ENCODE data around the gene PSMG1.

PSMG1 gene

GRCh38 chr21:39184050-39184980 lies 1.1 kb upstream of the PSMG1 start:
- peak overlapping the region; percentile 79 for H3K9ac ChIP-seq (ENCODE audit: low read length)
- H3K36me3 ChIP-seq (ENCODE audit: control insufficient read depth, insufficient read depth, low read length), result no peaks in the 10 kb centered on the region
- H3K27me3 ChIP-seq (ENCODE audit: control insufficient read depth, insufficient read depth, low read length), result no peaks in the 10 kb centered on the region
- H3K4me3 ChIP-seq (ENCODE audit: low read length), result peak overlapping the region; percentile 64
- no peaks in the 10 kb centered on the region for H3K9me3 ChIP-seq (ENCODE audit: control insufficient read depth, low read length)
- H3K4me1 ChIP-seq (ENCODE audit: control insufficient read depth, insufficient read depth, low read length), result peaks cover 4% of the 10 kb centered on the region

- Histone ChIP-seq H3K36me3 (ENCODE audit: control insufficient read depth, insufficient read depth, low read length) (no peaks in the 10 kb centered on the region), H3K4me3 (ENCODE audit: low read length) (peak overlapping the region; percentile 64), H3K9me3 (ENCODE audit: control insufficient read depth, low read length) (no peaks in the 10 kb centered on the region), H3K27me3 (ENCODE audit: control insufficient read depth, insufficient read depth, low read length) (no peaks in the 10 kb centered on the region), H3K9ac (ENCODE audit: low read length) (peak overlapping the region; percentile 79), H3K4me1 (ENCODE audit: control insufficient read depth, insufficient read depth, low read length) (peaks cover 4% of the 10 kb centered on the region)
Observed at GRCh38 chr21:39182484-39183271, 573 bp downstream of the PSMG1 start.

DNA sequence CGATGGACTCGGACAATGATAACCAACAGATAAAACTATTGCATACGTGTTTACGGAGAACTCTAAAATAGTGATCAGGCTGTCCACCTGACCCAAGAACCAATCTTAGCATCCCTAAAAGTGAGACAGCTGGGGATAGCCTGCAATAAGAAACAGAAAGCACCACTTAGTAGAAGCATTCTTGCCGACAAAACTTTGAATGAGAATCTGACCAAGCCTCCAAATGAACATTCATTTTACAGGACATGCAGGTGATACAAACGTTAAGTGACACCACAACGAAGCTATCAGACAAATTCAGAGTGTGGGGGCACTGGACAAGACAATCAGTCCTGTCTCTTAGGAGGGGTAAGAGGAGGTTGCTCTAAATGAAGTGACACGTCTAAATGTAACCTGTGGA lies 1.2 kb downstream of the PSMG1 start:
- Histone ChIP-seq H3K36me3 (ENCODE audit: control insufficient read depth, insufficient read depth, low read length) (no peaks in the 10 kb centered on the region), H3K9me3 (ENCODE audit: control insufficient read depth, low read length) (no peaks in the 10 kb centered on the region), H3K9ac (ENCODE audit: low read length) (peak overlapping the region; percentile 79), H3K4me1 (ENCODE audit: control insufficient read depth, insufficient read depth, low read length) (peaks cover 4% of the 10 kb centered on the region), H3K4me3 (ENCODE audit: low read length) (peak overlapping the region; percentile 64), H3K27me3 (ENCODE audit: control insufficient read depth, insufficient read depth, low read length) (no peaks in the 10 kb centered on the region)

DNA sequence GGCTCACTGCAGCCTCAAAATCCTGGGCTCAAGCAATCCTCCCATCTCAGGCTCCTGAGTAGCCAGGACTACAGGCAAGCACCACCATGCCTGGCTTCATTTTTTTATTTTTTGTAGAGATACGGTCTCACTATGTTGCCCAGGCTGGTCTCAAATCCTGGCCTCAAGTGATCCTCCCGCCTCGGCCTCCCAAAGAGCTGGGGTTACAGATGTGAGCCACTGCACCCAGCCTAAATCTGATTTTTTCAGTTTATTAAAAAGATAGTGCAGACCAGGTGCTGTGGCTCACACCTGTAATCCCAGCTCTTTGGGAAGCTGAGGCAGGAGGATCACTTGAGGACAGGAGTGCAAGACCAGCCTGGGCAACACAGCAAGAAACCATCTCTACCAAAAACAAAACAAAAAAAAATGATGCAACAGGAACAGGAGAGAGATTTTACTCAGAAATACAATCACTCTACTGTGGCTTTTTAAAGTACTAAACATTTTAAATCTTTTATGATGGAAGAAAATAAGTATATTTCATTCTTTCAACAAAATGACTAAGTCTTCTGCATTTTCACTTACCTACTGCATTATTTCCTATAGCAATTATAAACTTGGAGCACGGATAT lies 1.9 kb downstream of the PSMG1 start:
- peaks cover 4% of the 10 kb centered on the region for H3K4me1 ChIP-seq (ENCODE audit: control insufficient read depth, insufficient read depth, low read length)
- no peaks in the 10 kb centered on the region for H3K9me3 ChIP-seq (ENCODE audit: control insufficient read depth, low read length)
- no peaks in the 10 kb centered on the region for H3K27me3 ChIP-seq (ENCODE audit: control insufficient read depth, insufficient read depth, low read length)
- no peaks in the 10 kb centered on the region for H3K36me3 ChIP-seq (ENCODE audit: control insufficient read depth, insufficient read depth, low read length)
- H3K9ac ChIP-seq (ENCODE audit: low read length), result no peak overlapping the region
- H3K4me3 ChIP-seq (ENCODE audit: low read length), result no peak overlapping the region

DNA sequence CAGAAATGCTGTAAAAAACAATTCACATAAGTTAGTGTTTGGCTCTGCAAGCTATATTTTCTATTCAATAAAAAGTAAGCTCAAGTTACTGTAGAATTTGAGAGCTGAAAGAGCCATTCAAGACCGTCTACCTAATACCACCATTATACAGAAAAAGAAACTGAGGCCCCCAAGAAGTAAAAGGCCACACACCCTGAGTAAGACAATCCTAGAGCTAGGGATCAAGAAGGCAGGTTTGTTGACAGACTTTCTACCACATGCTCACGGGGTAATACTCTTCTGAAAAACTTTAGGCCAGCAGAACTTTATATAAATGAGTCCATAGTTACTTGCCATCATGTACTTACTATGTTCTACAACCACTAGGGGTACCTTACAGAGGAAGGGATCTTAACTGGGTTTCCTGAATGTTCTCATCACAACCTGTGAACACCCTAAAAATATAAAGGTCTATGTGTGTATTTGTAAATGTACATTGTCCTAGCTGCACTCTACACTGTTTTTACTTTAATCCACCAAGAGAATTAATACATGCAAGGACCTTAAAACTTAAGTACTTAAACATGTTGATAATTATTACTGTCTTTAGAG lies 2.7 kb downstream of the PSMG1 start:
- no peak overlapping the region for H3K9ac ChIP-seq (ENCODE audit: low read length)
- no peak overlapping the region for H3K4me3 ChIP-seq (ENCODE audit: low read length)
- no peaks in the 10 kb centered on the region for H3K9me3 ChIP-seq (ENCODE audit: control insufficient read depth, low read length)
- no peaks in the 10 kb centered on the region for H3K27me3 ChIP-seq (ENCODE audit: control insufficient read depth, insufficient read depth, low read length)
- H3K36me3 ChIP-seq (ENCODE audit: control insufficient read depth, insufficient read depth, low read length), result no peaks in the 10 kb centered on the region
- peaks cover 4% of the 10 kb centered on the region for H3K4me1 ChIP-seq (ENCODE audit: control insufficient read depth, insufficient read depth, low read length)

DNA sequence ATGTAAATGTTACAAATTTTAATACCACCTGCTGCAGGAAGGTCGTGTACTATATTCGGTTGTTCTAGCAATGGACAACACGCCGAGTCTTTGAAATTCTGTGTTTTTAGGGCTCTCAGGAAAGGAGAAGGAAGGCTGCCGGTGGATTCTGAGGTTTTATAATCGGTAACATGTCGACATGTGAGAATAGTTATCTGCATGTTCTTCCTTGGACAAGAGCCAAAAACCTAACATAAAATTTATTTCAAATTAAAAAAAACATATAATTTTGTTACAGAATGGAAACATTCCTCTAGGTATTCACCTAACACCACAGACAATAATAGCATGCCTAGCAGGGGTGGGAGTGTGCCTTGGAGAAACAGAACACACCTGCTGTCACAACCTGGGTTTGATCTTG lies 4.8 kb downstream of the PSMG1 start:
- H3K9ac ChIP-seq (ENCODE audit: low read length), result no peak overlapping the region
- H3K36me3 ChIP-seq (ENCODE audit: control insufficient read depth, insufficient read depth, low read length), result no peaks in the 10 kb centered on the region
- H3K4me3 ChIP-seq (ENCODE audit: low read length), result no peak overlapping the region
- no peaks in the 10 kb centered on the region for H3K27me3 ChIP-seq (ENCODE audit: control insufficient read depth, insufficient read depth, low read length)
- peaks cover 4% of the 10 kb centered on the region for H3K4me1 ChIP-seq (ENCODE audit: control insufficient read depth, insufficient read depth, low read length)
- no peaks in the 10 kb centered on the region for H3K9me3 ChIP-seq (ENCODE audit: control insufficient read depth, low read length)

- Histone ChIP-seq H3K4me1 (ENCODE audit: control insufficient read depth, insufficient read depth, low read length) (no peaks in the 10 kb centered on the region), H3K4me3 (ENCODE audit: low read length) (no peak overlapping the region), H3K36me3 (ENCODE audit: control insufficient read depth, insufficient read depth, low read length) (no peaks in the 10 kb centered on the region), H3K27me3 (ENCODE audit: control insufficient read depth, insufficient read depth, low read length) (no peaks in the 10 kb centered on the region), H3K9ac (ENCODE audit: low read length) (no peak overlapping the region), H3K9me3 (ENCODE audit: control insufficient read depth, low read length) (no peaks in the 10 kb centered on the region)
Observed at GRCh38 chr21:39176271-39176709, 7.0 kb downstream of the PSMG1 start.

DNA sequence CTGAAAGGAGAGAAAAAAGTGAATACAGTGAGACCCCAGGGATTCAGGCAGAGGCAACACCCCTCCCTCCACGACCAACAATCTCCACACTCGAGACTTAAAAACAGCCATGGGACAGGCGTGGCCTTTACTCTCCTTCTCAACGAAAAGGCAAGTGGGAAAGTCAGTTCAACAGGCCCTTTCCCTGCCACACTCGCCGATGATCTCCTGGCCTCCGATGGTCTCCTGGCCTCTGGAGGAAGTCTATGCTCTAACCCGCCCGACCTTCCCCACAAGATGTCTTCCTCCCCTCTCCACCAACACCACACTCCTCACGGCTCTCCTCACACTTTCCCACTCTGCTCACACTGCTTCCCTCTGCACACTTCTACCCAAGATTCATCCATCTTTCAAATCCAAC lies 7.6 kb downstream of the PSMG1 start:
- no peaks in the 10 kb centered on the region for H3K4me1 ChIP-seq (ENCODE audit: control insufficient read depth, insufficient read depth, low read length)
- H3K4me3 ChIP-seq (ENCODE audit: low read length), result no peak overlapping the region
- H3K9me3 ChIP-seq (ENCODE audit: control insufficient read depth, low read length), result no peaks in the 10 kb centered on the region
- H3K9ac ChIP-seq (ENCODE audit: low read length), result no peak overlapping the region
- no peaks in the 10 kb centered on the region for H3K27me3 ChIP-seq (ENCODE audit: control insufficient read depth, insufficient read depth, low read length)
- no peaks in the 10 kb centered on the region for H3K36me3 ChIP-seq (ENCODE audit: control insufficient read depth, insufficient read depth, low read length)

GRCh38 chr21:39175154-39175553 lies 8.1 kb downstream of the PSMG1 start:
- no peaks in the 10 kb centered on the region for H3K9me3 ChIP-seq (ENCODE audit: control insufficient read depth, low read length)

DNA sequence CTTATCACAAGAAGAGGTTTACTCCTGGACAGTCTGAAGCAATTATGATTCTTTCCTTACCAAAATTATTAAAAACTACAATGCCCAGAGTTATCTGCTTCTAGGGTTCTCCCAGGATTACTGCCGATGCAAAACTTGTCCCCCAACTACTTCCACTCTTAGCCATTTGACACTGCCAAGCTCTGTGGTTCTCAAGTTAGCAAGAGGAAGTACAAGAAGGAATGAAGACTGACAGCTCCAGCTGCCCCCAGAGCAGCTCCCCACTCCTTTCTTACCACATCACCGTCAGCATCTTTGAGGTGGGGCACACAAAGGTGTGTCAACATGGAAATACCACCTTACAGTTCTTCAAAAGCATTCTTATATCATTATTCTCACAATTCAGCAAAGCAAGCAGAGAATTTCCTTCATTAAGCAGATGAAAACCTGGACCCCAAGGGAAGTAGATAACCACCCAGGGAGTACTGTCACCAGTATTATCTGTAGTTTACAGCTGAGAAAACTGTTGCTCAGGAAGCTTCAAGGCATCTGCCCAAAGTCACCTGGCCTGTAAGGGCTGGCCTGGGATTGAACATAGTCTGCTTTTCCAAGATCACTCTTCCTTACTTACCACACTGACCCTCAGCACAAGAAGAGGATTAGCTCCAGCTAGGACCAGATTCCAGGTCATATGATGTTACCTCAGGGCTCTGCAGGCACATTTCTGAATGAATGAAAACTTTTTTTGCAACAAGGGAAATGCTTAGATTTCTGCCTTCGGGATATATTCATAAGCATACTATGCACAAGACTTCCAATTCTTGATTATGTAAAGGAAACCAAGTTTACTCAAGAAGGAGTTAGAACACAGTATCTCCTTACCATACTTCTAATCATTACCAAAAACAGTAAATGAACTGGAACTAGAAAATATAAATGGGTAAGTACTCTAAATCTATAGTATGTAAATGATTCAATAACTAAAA lies 9.3 kb downstream of the PSMG1 start:
- H3K36me3 ChIP-seq (ENCODE audit: control insufficient read depth, insufficient read depth, low read length), result no peaks in the 10 kb centered on the region
- H3K27me3 ChIP-seq (ENCODE audit: control insufficient read depth, insufficient read depth, low read length), result no peaks in the 10 kb centered on the region

More at GRCh38 chr21:39175154-39175553, 8.1 kb downstream of the PSMG1 start:
- Histone ChIP-seq H3K27me3 (ENCODE audit: control insufficient read depth, insufficient read depth, low read length) (no peaks in the 10 kb centered on the region), H3K4me1 (ENCODE audit: control insufficient read depth, insufficient read depth, low read length) (no peaks in the 10 kb centered on the region), H3K9ac (ENCODE audit: low read length) (no peak overlapping the region), H3K4me3 (ENCODE audit: low read length) (no peak overlapping the region), H3K36me3 (ENCODE audit: control insufficient read depth, insufficient read depth, low read length) (no peaks in the 10 kb centered on the region)

GRCh38 chr21:39169906-39170305 lies 13.3 kb downstream of the PSMG1 start:
- Histone ChIP-seq H3K36me3 (ENCODE audit: control insufficient read depth, insufficient read depth, low read length) (no peaks in the 10 kb centered on the region), H3K4me3 (ENCODE audit: low read length) (no peak overlapping the region), H3K9ac (ENCODE audit: low read length) (no peak overlapping the region), H3K9me3 (ENCODE audit: control insufficient read depth, low read length) (no peaks in the 10 kb centered on the region), H3K4me1 (ENCODE audit: control insufficient read depth, insufficient read depth, low read length) (no peaks in the 10 kb centered on the region), H3K27me3 (ENCODE audit: control insufficient read depth, insufficient read depth, low read length) (no peaks in the 10 kb centered on the region)

More for the DNA sequence above, 9.3 kb downstream of the PSMG1 start:
- Histone ChIP-seq H3K4me3 (ENCODE audit: low read length) (no peak overlapping the region), H3K9ac (ENCODE audit: low read length) (no peak overlapping the region), H3K4me1 (ENCODE audit: control insufficient read depth, insufficient read depth, low read length) (no peaks in the 10 kb centered on the region), H3K9me3 (ENCODE audit: control insufficient read depth, low read length) (no peaks in the 10 kb centered on the region)
